ENCODE data around the gene IL32. TPM values are rescaled to one million over a fixed set of nuclear protein-coding genes. Genes with fewer than 3 reads are reported as not detected.

The IL32 gene
- total RNA-seq, 4 donors from 2014 or later = 45.4 to 79.0 (median 54.6) TPM

DNA sequence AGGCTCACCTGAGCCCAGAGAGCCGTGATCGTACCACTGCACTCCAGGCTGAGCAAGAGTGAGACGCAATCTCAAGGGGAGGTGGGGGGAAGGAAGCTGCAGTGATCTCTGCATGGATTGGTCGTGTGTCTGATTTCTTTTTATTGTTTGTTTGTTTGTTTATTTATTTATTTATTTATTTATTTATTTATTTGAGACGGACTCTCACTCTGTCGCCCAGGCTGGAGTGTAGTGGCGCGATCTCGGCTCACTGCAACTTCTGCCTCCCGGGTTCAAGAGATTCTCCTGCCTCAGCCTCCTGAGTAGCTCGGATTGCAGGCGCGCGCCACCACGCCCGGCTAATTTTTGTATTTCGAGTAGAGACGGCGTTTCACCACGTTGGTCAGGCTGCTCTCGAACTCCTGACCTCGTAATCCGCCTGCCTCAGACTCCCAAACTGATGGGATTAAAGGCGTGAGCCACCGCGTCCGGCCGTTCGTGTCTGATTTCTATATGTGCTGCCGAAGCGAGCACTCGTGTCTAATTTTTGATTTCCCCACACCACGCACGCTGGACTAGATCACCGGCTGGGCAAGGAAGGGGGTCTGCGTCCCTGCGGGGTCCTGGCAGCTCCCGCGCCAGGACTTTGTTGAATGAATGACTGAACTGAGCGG, 45.7 kb upstream of the IL32 start:
- peaks cover 30 to 47% of the 10 kb centered on the region in 2 donors for H3K4me1 ChIP-seq
- no peak for TF ChIP-seq POLR2A (IDR thresholded peaks at IDR 0.05)
- TF ChIP-seq, protein P1, sequence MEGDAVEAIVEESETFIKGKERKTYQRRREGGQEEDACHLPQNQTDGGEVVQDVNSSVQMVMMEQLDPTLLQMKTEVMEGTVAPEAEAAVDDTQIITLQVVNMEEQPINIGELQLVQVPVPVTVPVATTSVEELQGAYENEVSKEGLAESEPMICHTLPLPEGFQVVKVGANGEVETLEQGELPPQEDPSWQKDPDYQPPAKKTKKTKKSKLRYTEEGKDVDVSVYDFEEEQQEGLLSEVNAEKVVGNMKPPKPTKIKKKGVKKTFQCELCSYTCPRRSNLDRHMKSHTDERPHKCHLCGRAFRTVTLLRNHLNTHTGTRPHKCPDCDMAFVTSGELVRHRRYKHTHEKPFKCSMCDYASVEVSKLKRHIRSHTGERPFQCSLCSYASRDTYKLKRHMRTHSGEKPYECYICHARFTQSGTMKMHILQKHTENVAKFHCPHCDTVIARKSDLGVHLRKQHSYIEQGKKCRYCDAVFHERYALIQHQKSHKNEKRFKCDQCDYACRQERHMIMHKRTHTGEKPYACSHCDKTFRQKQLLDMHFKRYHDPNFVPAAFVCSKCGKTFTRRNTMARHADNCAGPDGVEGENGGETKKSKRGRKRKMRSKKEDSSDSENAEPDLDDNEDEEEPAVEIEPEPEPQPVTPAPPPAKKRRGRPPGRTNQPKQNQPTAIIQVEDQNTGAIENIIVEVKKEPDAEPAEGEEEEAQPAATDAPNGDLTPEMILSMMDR (IDR thresholded peaks at IDR 0.05 in 4 of 5, conservative IDR thresholded peaks at IDR 0.05 in 1 of 5) = no peak
- ATAC-seq (no peak), DNase-seq (no peak)
- in situ Hi-C loops (cut with MboI; ENCODE audit: low sequenced_read_pairs in 4 of 4) (no loop called here), intact Hi-C loops (cut with DNase I; ENCODE audit: low total_unique reads) (loop anchor here (1.0 to 5.0 kb wide), 5 partner anchors 15 to 972 kb away; partner anchors contain the start of genes NTHL1, TSC2 and ZNF263)
- H3K27ac ChIP-seq = peak overlapping the region in 2 of 4 donors; percentile 96 to 98
- H3K9me3 ChIP-seq = no peaks in the 10 kb centered on the region
- H3K4me3 ChIP-seq = peak overlapping the region; percentile 48 to 99 (median 76)
- no peaks in the 10 kb centered on the region for H3K36me3 ChIP-seq
- peaks cover 13 to 25% (median 15%) of the 10 kb centered on the region in 3 donors for H3K27me3 ChIP-seq

DNA sequence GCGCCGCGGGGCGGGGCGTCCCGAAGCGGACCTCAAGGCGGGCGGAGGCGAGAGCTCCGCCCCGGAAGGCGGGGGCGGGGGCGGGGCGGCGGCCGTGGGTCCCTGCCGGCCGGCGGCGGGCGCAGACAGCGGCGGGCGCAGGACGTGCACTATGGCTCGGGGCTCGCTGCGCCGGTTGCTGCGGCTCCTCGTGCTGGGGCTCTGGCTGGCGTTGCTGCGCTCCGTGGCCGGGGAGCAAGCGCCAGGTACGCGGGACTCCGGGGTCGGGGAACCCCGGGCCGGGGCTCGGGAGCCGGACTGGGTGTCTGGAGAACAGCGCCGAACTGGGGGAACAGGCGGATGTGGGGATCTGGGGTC, 45.2 kb upstream of the IL32 start, which contains the start of gene TNFRSF12A:
TNFRSF12A (plus strand) TSS at position 122 of the 357 bp plus-strand sequence; CDS start at position 152, 30 bp downstream.
- peak; percentile 91 to 95 for TF ChIP-seq POLR2A (IDR thresholded peaks at IDR 0.05)
- TF ChIP-seq, protein P1 (IDR thresholded peaks at IDR 0.05 in 4 of 5, conservative IDR thresholded peaks at IDR 0.05 in 1 of 5) = peak in 1 of 5 experiments; percentile 22
- peak within 1 kb of the TSS; percentile 48 to 99 (median 76) for H3K4me3 ChIP-seq
- H3K4me1 ChIP-seq = peaks cover 32 to 52% of the 10 kb centered on the region in 2 donors
- no peaks in the 10 kb centered on the region for H3K36me3 ChIP-seq
- H3K9me3 ChIP-seq = no peaks in the 10 kb centered on the region
- ATAC-seq = peak; percentile 11 to 19
- DNase-seq = peak; percentile 39 to 67
- intact Hi-C loops (cut with DNase I; ENCODE audit: low total_unique reads) (loop anchor here (1.0 to 5.0 kb wide), 5 partner anchors 16 to 973 kb away; partner anchors contain the start of genes NTHL1, TSC2 and ZNF263), in situ Hi-C loops (cut with MboI; ENCODE audit: low sequenced_read_pairs in 4 of 4) (no loop called here)
- peak within 1 kb of the TSS; percentile 96 to 100 (median 98) for H3K27ac ChIP-seq
- H3K27me3 ChIP-seq = peaks cover 13 to 25% (median 15%) of the 10 kb centered on the region in 3 donors

DNA sequence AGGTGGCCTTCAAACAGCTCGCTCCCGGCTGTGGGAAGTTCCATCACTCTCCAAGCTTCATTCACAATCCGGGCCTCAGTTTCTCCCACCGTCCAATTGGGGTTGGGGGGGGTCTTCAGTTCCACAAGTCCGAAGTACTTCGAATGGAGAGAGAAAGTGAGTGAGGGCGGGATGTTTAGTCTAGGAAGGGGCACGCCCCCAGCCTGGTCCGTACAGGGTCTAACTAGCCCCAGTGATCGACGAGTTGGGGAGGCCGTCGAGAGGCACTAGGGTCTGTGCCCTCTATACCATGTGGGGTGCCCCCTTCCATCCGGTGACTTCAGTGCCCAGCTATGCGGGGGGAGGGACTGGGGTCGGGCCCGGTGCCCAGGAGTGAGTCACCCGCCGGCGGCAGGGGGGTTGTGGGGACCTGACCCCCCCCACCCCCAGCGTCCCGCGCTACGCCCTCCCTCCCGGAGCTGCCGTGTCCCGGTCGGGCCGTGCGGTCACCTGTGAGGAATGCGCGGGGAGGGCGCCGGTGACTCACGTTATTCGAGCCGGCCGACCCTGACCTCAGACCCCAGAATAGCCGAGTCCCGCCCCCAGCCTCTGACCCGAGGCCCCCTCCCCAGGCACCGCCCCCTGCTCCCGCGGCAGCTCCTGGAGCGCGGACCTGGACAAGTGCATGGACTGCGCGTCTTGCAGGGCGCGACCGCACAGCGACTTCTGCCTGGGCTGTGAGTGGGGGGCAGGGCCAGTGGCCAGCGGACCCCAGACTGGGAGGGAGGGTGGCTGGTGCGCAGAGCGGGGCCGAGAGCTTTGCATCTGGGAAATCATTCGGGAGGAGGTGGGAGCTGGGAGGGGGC, 44.6 kb upstream of the IL32 start:
- Histone ChIP-seq H3K27ac (peak overlapping the region; percentile 96 to 100 (median 98)), H3K4me1 (peaks cover 32 to 54% of the 10 kb centered on the region in 2 donors), H3K36me3 (peaks cover 0 to 4% of the 10 kb centered on the region in 2 donors), H3K9me3 (no peaks in the 10 kb centered on the region), H3K4me3 (peak overlapping the region; percentile 48 to 99 (median 76)), H3K27me3 (peaks cover 13 to 25% (median 15%) of the 10 kb centered on the region in 3 donors)
- in situ Hi-C loops (cut with MboI; ENCODE audit: low sequenced_read_pairs in 4 of 4) = no loop called here
- intact Hi-C loops (cut with DNase I; ENCODE audit: low total_unique reads) = loop anchor here (1.0 to 5.0 kb wide), 6 partner anchors 17 to 974 kb away; partner anchors contain the start of genes NTHL1, SRRM2, TSC2 and ZNF263
- ATAC-seq = peak; percentile 28 to 37
- TF ChIP-seq, protein P1 (IDR thresholded peaks at IDR 0.05 in 4 of 5, conservative IDR thresholded peaks at IDR 0.05 in 1 of 5) = no peak
- TF ChIP-seq POLR2A (IDR thresholded peaks at IDR 0.05) = peak; percentile 9 to 56
- DNase-seq = peak; percentile 80 to 95

DNA sequence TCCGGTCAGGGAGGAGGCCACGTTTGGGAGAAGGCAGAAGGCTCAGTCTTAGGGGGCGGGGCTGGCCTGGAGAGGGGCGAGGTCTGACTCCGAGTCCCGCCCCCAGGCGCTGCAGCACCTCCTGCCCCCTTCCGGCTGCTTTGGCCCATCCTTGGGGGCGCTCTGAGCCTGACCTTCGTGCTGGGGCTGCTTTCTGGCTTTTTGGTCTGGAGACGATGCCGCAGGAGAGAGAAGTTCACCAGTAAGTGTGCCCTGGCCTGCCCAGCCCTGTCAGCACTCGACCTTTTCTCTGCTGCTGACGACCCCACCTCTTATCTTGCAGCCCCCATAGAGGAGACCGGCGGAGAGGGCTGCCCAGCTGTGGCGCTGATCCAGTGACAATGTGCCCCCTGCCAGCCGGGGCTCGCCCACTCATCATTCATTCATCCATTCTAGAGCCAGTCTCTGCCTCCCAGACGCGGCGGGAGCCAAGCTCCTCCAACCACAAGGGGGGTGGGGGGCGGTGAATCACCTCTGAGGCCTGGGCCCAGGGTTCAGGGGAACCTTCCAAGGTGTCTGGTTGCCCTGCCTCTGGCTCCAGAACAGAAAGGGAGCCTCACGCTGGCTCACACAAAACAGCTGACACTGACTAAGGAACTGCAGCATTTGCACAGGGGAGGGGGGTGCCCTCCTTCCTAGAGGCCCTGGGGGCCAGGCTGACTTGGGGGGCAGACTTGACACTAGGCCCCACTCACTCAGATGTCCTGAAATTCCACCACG, 43.8 kb upstream of the IL32 start:
- peaks cover 32 to 54% of the 10 kb centered on the region in 2 donors for H3K4me1 ChIP-seq
- peak; percentile 49 to 61 for ATAC-seq
- intact Hi-C loops (cut with DNase I; ENCODE audit: low total_unique reads) = loop anchor here (1.0 to 5.0 kb wide), 5 partner anchors 37 to 974 kb away; partner anchors contain the start of genes NTHL1, SRRM2, TSC2 and ZNF263

More for the DNA sequence above, 43.8 kb upstream of the IL32 start:
- Histone ChIP-seq H3K27me3 (peaks cover 13 to 25% (median 15%) of the 10 kb centered on the region in 3 donors), H3K9me3 (no peaks in the 10 kb centered on the region), H3K4me3 (peak overlapping the region; percentile 48 to 99 (median 76)), H3K27ac (peak overlapping the region; percentile 96 to 100 (median 98)), H3K36me3 (peaks cover 0 to 12% of the 10 kb centered on the region in 2 donors)
- in situ Hi-C loops (cut with MboI; ENCODE audit: low sequenced_read_pairs in 4 of 4) = no loop called here
- DNase-seq = peak; percentile 87 to 95
- TF ChIP-seq, protein P1 (IDR thresholded peaks at IDR 0.05 in 4 of 5, conservative IDR thresholded peaks at IDR 0.05 in 1 of 5) = peak in 4 of 5 experiments; percentile 30 to 51 (median 38)
- TF ChIP-seq POLR2A (IDR thresholded peaks at IDR 0.05) = peak in 1 of 2 donors; percentile 48
